ENCODE measurements around the gene FAM209B. TPM values are rescaled to one million over a fixed set of nuclear protein-coding genes. Genes with fewer than 3 reads are reported as not detected.

Gene FAM209B
- total RNA-seq, 1 donor from 2014 or later = 0.47 TPM

- no peak for DNase-seq
- Histone ChIP-seq H3K4me3 (no peak overlapping the region), H3K9me3 (replicated peaks) (peaks cover 33% of the 10 kb centered on the region), H3K27me3 (ENCODE audit: low read depth) (no peaks in the 10 kb centered on the region), H3K4me1 (peaks cover 12% of the 10 kb centered on the region), H3K27ac (replicated peaks) (no peak overlapping the region), H3K36me3 (peaks cover 69% of the 10 kb centered on the region)
- no peak for TF ChIP-seq CTCF (IDR thresholded peaks at IDR 0.05; ENCODE audit: borderline replicate concordance)
- intact Hi-C loops (cut with micrococcal nuclease) = no loop called here
These were observed 15.8 kb upstream of the FAM209B start for GRCh38 chr20:56517211-56517610.

GRCh38 chr20:56517641-56518040 lies 15.4 kb upstream of the FAM209B start:
- Histone ChIP-seq H3K4me3 (no peak overlapping the region), H3K4me1 (peaks cover 12% of the 10 kb centered on the region), H3K9me3 (replicated peaks) (peaks cover 35% of the 10 kb centered on the region), H3K36me3 (peaks cover 69% of the 10 kb centered on the region), H3K27me3 (ENCODE audit: low read depth) (no peaks in the 10 kb centered on the region), H3K27ac (replicated peaks) (no peak overlapping the region)
- intact Hi-C loops (cut with micrococcal nuclease) = no loop called here
- DNase-seq = no peak
- TF ChIP-seq CTCF (IDR thresholded peaks at IDR 0.05; ENCODE audit: borderline replicate concordance) = no peak

- peaks cover 66% of the 10 kb centered on the region for H3K36me3 ChIP-seq
- no peaks in the 10 kb centered on the region for H3K27me3 ChIP-seq (ENCODE audit: low read depth)
- no peak for TF ChIP-seq CTCF (IDR thresholded peaks at IDR 0.05; ENCODE audit: borderline replicate concordance)
- H3K4me1 ChIP-seq = peaks cover 12% of the 10 kb centered on the region
- no peak for DNase-seq
- H3K9me3 ChIP-seq (replicated peaks) = peaks cover 35% of the 10 kb centered on the region
- no peak overlapping the region for H3K4me3 ChIP-seq
- intact Hi-C loops (cut with micrococcal nuclease) = no loop called here
- no peak overlapping the region for H3K27ac ChIP-seq (replicated peaks)
These were observed 14.9 kb upstream of the FAM209B start for GRCh38 chr20:56518126-56518525.

GRCh38 chr20:56518721-56519398 lies 14.2 kb upstream of the FAM209B start:
- Histone ChIP-seq H3K27me3 (ENCODE audit: low read depth) (no peaks in the 10 kb centered on the region), H3K36me3 (peaks cover 58% of the 10 kb centered on the region), H3K27ac (replicated peaks) (no peak overlapping the region), H3K9me3 (replicated peaks) (peaks cover 35% of the 10 kb centered on the region), H3K4me1 (peaks cover 12% of the 10 kb centered on the region), H3K4me3 (no peak overlapping the region)
- DNase-seq = no peak
- TF ChIP-seq CTCF (IDR thresholded peaks at IDR 0.05; ENCODE audit: borderline replicate concordance) = no peak
- intact Hi-C loops (cut with micrococcal nuclease) = no loop called here

- H3K9me3 ChIP-seq (replicated peaks) = peaks cover 35% of the 10 kb centered on the region
- no peak for TF ChIP-seq CTCF (IDR thresholded peaks at IDR 0.05; ENCODE audit: borderline replicate concordance)
- H3K27ac ChIP-seq (replicated peaks) = no peak overlapping the region
- H3K4me3 ChIP-seq = no peak overlapping the region
- DNase-seq = no peak
- no peaks in the 10 kb centered on the region for H3K27me3 ChIP-seq (ENCODE audit: low read depth)
- peaks cover 55% of the 10 kb centered on the region for H3K36me3 ChIP-seq
- intact Hi-C loops (cut with micrococcal nuclease) = no loop called here
- peaks cover 12% of the 10 kb centered on the region for H3K4me1 ChIP-seq
These were observed 13.5 kb upstream of the FAM209B start for GRCh38 chr20:56519551-56519950.
